ENCODE results near the gene HID1.
"Not testable (repeated sequence)": the region's sequence is repeated elsewhere in the genome, so short reads cannot be mapped to it uniquely, and the experiment has no call there.

The HID1 gene

DNA sequence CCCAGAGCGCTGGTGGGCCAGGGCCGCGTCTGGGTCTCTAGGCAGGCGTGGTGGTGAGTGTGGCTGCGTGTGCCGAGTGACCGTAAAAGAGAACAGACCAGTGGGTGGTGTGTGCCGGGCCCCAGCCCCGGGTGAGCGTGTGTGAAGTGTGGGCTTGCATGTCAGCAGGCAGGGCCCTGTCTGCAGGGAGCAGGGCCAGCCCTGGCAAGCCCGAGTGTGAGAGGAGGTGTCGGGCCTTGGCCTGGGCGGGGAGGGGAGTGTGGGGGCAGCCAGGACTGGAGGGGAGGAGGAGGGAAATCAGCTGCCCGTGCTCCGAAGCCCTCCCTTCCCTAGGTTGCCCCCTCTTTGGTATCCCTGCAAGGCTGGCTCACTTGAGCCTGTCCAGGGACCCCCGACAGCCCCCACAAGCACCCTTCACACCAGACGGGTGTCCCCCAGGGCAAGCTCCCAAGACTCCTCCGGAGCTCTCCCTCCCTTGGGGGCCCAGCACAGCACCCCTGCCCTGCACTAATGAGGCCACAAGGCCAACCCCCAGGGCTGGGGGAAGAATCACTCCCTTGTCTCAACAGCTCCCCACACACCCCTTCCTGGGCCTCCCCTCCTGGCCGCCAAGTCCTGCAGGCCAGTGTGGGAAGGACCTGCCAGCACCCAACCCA, 51.4 kb downstream of the HID1 start:
- DNase-seq = no peak

DNA sequence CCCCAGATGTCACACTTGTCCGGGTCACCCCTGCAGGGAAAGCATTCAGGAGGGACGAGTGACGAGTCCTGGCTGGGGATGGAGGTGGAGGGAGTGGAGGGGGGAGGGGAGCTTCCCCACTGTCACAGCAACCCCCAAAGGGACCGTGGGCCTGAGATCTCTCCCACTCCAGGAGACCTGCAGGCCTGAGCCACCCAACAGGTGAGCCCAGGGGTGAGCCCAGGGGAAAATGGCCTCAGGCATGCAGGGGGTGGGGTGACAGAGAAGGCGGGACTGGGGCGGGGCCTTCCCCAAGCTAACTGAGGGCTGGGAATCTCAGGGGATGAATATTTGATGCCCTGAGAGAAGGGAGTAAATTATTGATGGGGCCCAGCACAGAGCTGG, 51.9 kb downstream of the HID1 start:
- DNase-seq = no peak

DNA sequence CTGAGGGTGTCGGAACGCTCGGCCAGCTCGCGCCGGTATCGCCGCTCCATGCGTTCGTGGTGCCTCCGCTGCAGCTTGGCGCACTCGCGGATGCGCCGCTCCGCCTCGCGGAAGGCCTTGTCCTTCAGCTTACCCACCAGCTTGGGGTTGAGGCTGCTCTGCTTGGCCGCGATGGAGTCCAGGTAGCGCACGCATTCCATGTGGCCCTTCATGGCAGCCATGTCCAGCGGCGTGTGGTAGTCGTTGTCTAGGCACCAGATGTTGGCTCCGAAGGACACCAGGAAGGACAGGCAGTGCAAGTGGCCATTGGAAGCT, 52.3 kb downstream of the HID1 start:
- no peak for DNase-seq

GRCh38 chr17:74919440-74920305, 52.9 kb downstream of the HID1 start:
- DNase-seq = no peak

GRCh38 chr17:74918906-74919305, 53.7 kb downstream of the HID1 start:
- no peak for DNase-seq

GRCh38 chr17:74917430-74917829, 55.1 kb downstream of the HID1 start:
- no peak for DNase-seq

- no peak for DNase-seq
Observed at GRCh38 chr17:74916851-74917199, 55.7 kb downstream of the HID1 start.

GRCh38 chr17:74916136-74916850, 56.3 kb downstream of the HID1 start:
- DNase-seq = no peak

DNA sequence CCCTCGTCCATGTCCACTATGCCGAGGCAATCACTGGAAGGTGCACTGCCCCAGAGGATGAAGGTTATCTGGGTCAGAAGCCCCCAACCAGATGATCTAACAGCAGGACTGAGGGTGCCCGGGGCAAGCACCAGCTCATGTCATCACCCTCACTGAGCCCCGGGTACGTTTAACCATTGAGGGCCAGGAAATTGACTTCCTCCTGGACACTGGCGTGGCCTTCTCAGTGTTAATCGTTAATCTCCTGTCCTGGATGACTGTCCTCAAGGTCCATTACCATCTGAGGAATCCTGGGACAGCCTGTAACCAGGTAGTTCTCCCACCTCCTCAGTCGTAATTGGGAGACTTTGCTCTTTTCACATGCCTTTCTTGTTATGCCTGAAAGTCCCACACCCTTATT, 61.1 kb downstream of the HID1 start:
- not testable (repeated sequence) for DNase-seq

- not testable (repeated sequence) for DNase-seq
Observed at GRCh38 chr17:74909097-74909496, 63.5 kb downstream of the HID1 start.

DNA sequence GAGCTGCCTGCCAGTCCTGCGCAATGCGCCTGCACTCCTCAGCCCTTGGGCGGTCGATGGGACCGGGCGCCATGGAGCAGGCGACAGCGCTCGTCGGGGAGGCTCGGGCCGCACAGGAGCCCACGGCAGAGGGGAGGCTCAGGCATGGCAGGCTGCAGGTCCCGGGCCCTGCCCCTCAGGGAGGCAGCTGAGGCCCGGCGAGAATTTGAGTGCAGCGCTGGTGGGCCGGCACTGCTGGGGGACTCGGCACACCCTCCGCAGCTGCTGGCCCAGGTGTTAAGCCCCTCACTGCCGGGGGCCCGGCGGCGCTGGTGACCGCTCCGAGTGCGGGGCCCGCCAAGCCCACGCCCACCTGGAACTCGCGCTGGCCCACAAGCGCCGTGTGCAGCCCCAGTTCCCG, 65.5 kb downstream of the HID1 start:
- DNase-seq = no peak

GRCh38 chr17:74906214-74906793, 66.3 kb downstream of the HID1 start:
- DNase-seq = not testable (repeated sequence)

DNA sequence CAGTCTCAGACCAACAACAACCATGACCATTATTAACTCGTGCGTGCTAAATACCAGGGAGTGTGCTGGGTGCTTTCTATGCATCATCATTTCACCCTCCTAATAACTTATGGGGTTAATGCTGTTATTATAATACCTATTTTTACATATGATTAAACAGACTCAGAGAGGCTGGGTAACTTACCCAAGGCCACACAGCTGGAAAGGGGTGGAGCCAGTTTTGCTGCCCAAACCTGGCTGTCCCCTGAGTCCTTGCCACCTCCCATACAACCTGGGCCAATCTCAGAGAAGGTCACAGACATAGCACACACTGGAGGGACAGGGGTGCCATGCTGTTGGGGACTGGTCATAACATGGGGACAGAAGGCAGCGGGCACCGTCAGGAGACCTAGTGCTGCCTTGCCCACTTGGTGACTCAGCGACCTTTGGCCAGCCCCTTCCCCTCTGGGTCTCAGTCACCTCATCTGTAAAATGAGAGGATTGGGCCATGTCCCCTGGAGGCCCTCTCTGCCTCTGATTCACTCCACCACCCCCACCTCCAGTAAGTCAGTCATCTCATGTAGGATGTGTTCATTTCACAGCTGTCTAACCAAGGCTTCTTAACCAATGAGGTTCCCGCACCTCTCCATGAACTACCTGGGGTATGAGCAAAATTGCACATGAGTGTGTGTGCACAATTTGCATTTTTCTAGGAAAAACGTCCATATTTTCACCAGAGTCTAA, 67.7 kb downstream of the HID1 start:
- no peak for DNase-seq

GRCh38 chr17:74903671-74904070, 68.9 kb downstream of the HID1 start:
- DNase-seq = no peak

GRCh38 chr17:74903034-74903433, 69.5 kb downstream of the HID1 start:
- DNase-seq = no peak

- no peak for DNase-seq
Observed at GRCh38 chr17:74901353-74902135, 71.0 kb downstream of the HID1 start.
